ENCODE data around the gene EIF2S2. TPM values are rescaled to one million over a fixed set of nuclear protein-coding genes. Genes with fewer than 3 reads are reported as not detected.

The EIF2S2 gene
- total RNA-seq, 2 donors from 2014 or later: 22.6 to 40.2 TPM

DNA sequence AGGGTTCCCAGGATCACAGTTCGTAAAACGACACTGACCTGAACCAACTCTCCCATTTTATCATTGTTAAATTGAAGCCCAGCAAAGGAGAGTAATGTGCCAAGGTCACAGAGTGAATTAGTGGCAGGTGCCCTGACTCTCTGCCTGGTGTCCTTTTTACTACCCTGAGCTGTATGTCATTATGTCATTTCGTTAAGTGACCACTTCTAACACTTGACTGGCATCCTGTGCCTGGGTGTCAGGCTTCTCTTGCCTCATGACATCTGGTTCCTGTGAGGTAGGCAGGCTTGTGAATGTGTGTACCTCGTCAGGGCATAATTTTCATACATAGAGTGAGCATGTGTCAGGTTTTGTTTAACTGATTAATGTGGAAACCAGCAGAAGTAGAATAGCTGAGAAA lies 69.8 kb downstream of the EIF2S2 start:
- H3K9me3 ChIP-seq: no peaks in the 10 kb centered on the region
- TF ChIP-seq POLR2A (IDR thresholded peaks at IDR 0.05): no peak
- TF ChIP-seq, protein P1, sequence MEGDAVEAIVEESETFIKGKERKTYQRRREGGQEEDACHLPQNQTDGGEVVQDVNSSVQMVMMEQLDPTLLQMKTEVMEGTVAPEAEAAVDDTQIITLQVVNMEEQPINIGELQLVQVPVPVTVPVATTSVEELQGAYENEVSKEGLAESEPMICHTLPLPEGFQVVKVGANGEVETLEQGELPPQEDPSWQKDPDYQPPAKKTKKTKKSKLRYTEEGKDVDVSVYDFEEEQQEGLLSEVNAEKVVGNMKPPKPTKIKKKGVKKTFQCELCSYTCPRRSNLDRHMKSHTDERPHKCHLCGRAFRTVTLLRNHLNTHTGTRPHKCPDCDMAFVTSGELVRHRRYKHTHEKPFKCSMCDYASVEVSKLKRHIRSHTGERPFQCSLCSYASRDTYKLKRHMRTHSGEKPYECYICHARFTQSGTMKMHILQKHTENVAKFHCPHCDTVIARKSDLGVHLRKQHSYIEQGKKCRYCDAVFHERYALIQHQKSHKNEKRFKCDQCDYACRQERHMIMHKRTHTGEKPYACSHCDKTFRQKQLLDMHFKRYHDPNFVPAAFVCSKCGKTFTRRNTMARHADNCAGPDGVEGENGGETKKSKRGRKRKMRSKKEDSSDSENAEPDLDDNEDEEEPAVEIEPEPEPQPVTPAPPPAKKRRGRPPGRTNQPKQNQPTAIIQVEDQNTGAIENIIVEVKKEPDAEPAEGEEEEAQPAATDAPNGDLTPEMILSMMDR (IDR thresholded peaks at IDR 0.05): no peak
- no peaks in the 10 kb centered on the region for H3K27me3 ChIP-seq
- DNase-seq (peak in 1 of 4 donors; percentile 9), ATAC-seq (peak; percentile 48)
- no peaks in the 10 kb centered on the region for H3K36me3 ChIP-seq (replicated peaks in 1 of 2; ENCODE audit: insufficient read depth in 1 of 2, low read depth in 2 of 2)
- WGBS, 2 donors: 24 to 35% methylated on average over 4 of the region's 4 CpGs
- intact Hi-C loops (cut with DNase I): no loop called here
- no peak overlapping the region for H3K27ac ChIP-seq
- peaks cover 56% of the 10 kb centered on the region for H3K4me1 ChIP-seq
- no peak overlapping the region for H3K4me3 ChIP-seq

DNA sequence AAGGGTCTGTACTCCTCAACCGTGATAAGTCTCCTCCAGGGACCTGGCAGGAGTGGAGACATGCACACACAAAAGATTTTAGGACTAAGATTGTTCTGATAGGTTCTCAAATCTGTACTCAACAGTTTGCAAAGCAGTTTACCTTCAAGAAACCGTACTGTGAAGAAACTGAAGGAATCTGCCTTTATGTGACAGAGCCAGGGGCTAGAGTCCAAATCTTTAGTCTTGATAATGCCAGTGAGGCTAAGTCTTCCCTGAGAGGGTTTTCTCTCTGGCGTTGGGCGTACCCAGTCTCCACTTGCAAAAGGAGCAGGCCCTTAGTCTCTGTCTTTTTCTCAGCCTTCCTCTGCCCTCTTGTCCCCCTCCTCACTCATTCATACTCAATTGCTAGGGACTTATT lies 70.8 kb downstream of the EIF2S2 start:
- H3K4me3 ChIP-seq: no peak overlapping the region
- H3K27me3 ChIP-seq: no peaks in the 10 kb centered on the region
- H3K4me1 ChIP-seq: peaks cover 57% of the 10 kb centered on the region
- no peaks in the 10 kb centered on the region for H3K36me3 ChIP-seq (replicated peaks in 1 of 2; ENCODE audit: insufficient read depth in 1 of 2, low read depth in 2 of 2)
- ATAC-seq (no peak), DNase-seq (no peak)
- intact Hi-C loops (cut with DNase I): no loop called here
- no peak overlapping the region for H3K27ac ChIP-seq
- no peak for TF ChIP-seq POLR2A (IDR thresholded peaks at IDR 0.05)
- TF ChIP-seq, protein P1 (IDR thresholded peaks at IDR 0.05): no peak
- 65 to 75% methylated on average over 4 of the region's 4 CpGs for WGBS, 2 donors
- no peaks in the 10 kb centered on the region for H3K9me3 ChIP-seq

DNA sequence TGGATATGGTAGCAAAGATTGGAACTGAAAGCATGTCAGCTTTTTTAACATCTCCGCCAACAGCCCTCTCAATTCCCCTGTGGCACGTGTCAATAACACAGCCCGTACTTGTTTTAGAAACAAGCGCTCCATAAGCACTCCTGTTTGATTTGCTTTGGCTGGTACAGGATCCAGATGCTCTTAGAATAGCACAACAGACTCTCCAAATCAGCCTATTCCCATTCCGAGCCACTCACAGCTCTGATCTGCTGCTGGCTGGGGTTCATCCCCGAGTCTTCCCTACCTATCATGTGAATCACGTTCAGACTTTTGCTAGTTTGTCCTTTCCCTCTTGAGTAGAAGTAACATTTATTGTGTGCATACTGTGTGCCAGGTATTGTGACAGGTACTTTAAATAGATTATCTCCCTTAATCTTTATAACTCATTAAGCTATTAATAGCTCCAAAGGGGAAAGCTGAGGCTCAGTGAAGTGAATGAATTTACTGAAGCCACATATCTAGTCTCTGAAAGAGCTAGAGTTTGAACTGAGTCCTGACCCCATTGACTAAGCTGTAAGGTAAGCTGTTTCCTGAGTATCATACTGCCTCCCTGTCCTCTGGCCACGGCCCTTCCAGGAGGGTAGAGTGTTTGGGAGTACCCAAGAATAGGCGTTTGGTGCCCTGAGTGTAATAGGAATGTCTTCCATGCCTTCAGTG lies 71.6 kb downstream of the EIF2S2 start:
- Histone ChIP-seq H3K4me1 (peaks cover 49% of the 10 kb centered on the region), H3K9me3 (no peaks in the 10 kb centered on the region), H3K27me3 (no peaks in the 10 kb centered on the region), H3K4me3 (no peak overlapping the region), H3K27ac (no peak overlapping the region), H3K36me3 (replicated peaks in 1 of 2; ENCODE audit: insufficient read depth in 1 of 2, low read depth in 2 of 2) (no peaks in the 10 kb centered on the region)
- TF ChIP-seq, protein P1 (IDR thresholded peaks at IDR 0.05): no peak
- TF ChIP-seq POLR2A (IDR thresholded peaks at IDR 0.05): no peak
- intact Hi-C loops (cut with DNase I): no loop called here
- 75 to 82% methylated on average over 9 of the region's 9 CpGs for WGBS, 2 donors
- ATAC-seq: no peak
- DNase-seq: no peak

Small RNA genes lying within 50 kb of the gene (microRNA-seq; reads per million reads assigned to microRNA genes)
- 0 reads per million in 2 donors for gene MIR4755 (ENCODE audit: borderline number of aligned reads in 2 of 2, borderline replicate concordance in 2 of 2)

Small RNA genes lying within 50 kb of the gene (small RNA-seq; reads per million reads assigned to genes)
- not detected for gene MIR4755

Other genes with a start within 250 kb of the EIF2S2 start
- gene RALY, start 118.3 kb downstream of the EIF2S2 start, total RNA-seq: 10 to 100 TPM; 37.9 to 49.3 TPM
- gene ASIP, start 129.2 kb upstream of the EIF2S2 start, total RNA-seq: not detected
- 10 to 100 TPM; 73.2 to 85.4 TPM for gene AHCY, start 191.1 kb upstream of the EIF2S2 start, total RNA-seq

Data from body of pancreas (tissue), 4 donors.